CD4-positive, alpha-beta T cell treated with Interleukin-6 for 4 hours (primary cell): ENCODE data around the gene STK32A.

Experiments
- DNase-seq: peaks from one replicate; pipeline ENCODE4 v3.0.0-alpha.2; 2020; ENCODE audit warnings: mixed read lengths

STK32A gene

GRCh38 chr5:147396070-147396823 is 161.4 kb downstream of the STK32A start:
- no peak for DNase-seq

DNA sequence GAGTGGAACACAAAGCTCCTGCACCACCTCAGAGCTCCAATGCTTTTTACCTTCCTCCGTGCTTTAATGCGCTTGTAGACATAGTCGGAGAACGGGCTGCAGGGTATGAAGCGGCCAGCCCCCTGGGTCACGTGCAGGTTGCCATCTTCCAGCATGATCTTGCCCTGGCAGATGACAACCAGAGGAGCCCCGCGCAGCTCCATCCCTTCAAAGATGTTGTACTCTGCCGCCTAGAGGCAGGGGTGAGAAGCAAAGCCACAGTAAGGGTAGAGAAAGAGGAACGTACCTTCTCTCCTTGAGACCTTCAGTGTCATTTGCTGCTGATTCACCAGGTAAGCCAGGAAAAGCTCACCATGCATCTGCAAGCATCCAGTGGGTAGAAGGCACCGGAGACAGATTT is 162.8 kb downstream of the STK32A start:
- DNase-seq: no peak

DNA sequence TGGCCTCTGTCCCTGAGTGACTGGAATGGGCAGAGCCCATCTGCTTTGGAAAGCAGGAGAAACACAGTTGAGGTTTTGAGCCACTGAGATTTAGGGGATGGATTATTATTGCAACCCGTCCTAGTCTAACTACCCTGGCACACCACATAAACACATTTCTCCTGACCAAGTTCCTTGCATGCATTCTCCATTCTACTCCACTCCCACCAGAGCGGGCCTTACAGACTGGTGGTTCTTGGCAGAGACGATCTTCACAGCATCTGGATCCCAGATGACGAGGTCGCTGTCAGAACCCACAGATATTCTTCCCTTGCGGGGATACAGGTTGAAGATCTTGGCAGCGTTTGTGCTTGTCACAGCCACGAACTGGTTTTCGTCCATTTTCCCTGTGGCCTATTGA is 164.0 kb downstream of the STK32A start:
- DNase-seq: no peak

- no peak for DNase-seq
These were observed 165.4 kb downstream of the STK32A start for GRCh38 chr5:147400126-147400809.

GRCh38 chr5:147400881-147401280 is 166.1 kb downstream of the STK32A start:
- no peak for DNase-seq

DNA sequence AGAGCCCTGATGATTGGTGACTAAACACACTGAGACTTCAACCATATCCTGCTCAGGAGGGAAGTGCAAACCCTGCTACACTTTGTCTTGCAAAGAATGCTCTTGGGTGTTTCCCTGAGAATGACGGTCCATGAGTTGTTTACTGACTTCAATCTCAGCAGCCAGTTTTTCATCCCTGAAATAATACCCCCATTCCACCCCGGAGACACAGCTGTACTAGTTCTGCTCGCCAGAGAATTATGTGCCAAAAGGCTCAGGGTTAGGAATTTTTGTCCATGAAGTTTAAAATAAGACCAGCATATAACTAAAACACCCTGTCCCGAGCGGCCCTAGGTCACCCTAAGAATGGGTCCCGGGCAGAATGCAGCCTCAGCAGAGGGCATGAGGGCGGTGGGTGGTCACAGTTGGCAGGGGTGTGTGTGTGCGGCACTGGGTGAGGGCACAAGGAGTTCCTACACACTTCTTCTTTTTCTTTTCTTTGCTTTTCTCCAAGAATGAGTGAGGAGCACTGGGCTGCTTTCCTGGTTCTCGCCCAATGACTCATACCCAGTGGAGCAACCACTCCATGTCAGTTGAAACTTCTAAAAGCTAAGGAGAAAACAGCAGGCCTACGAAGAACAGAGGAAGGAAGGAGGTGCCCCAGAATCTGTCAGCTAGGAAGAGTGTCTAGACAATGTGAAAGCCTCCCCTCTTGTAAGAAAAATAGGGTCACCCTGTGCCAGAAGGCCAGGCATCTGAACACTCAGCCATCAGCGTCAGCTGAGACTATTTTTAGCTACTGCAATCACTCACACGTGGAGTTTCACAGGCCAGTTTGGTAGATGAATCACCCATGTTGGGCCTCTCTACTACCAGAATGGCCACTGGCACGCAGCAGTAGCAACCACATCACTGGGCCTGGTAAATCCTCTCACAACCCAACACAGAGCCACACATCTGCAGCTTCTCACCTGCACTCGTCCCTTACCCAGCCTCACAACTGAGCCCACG is 169.1 kb downstream of the STK32A start:
- DNase-seq: no peak

DNA sequence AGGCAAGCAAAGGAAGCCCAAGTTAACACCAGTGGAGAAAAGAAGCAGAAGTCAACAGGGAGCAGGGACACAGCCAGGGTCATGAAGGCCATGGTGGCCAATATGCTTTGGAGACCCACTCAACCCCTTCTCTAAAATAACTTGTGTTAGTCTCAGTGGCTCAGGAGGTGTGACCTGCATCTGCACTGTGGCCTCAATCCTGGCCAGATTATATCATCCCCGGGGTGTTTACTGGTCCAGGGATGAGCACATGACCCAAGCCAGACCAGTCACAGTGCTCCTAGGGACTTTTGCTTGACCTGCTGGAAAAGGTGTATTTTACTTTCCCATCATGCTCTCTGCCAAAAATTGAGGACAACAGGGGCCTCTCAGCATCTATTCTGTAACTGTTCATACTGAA is 169.9 kb downstream of the STK32A start:
- no peak for DNase-seq

DNA sequence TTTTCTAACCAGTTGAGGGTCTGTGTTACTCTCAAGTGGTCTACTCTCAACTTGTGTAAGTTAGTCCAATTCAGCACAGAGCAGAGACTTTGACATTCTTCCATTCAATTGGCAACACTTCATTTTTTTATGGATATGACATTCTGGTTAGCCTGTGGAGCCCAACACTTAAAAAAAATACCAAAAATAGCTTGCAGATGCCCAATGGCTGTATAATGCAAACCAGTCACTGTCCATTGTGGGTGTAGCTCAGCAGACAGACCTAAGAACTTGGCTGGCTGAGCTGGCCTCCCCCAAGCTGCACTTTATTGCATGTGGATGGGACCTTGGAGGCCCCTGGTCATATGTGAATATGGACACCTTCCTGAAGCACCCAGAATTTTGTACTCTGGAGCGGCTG is 171.8 kb downstream of the STK32A start:
- no peak for DNase-seq

DNA sequence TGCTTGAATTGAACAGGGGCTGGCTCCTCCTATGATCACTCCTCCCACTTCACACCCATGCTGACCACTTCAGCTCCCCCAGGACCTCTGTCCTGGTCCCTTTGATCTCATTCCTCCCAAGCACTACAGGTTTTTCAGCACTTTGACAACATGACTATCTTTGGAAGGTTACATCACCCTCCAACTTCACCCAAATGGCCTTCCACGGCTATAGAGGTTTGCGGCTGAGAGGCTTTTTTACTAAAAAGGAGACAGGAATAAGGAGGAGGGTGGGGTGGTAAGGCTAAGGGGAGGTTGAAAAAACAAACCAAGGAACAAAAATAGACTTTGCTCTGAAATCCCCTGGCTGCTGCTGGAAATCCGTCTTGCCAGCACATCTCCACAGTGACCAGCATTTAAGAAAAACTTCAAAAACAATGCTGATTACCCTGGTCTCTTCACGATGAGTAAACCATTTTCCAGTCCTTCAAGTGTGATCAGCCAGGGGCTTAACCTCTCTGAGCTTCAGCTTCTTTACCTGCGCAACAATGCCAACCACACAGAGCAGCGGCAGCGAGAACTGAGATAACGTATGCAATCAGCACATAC is 172.4 kb downstream of the STK32A start:
- DNase-seq: no peak

- DNase-seq: no peak
These were observed 174.2 kb downstream of the STK32A start for GRCh38 chr5:147408980-147409379.

GRCh38 chr5:147410496-147411358 is 175.9 kb downstream of the STK32A start:
- no peak for DNase-seq

DNA sequence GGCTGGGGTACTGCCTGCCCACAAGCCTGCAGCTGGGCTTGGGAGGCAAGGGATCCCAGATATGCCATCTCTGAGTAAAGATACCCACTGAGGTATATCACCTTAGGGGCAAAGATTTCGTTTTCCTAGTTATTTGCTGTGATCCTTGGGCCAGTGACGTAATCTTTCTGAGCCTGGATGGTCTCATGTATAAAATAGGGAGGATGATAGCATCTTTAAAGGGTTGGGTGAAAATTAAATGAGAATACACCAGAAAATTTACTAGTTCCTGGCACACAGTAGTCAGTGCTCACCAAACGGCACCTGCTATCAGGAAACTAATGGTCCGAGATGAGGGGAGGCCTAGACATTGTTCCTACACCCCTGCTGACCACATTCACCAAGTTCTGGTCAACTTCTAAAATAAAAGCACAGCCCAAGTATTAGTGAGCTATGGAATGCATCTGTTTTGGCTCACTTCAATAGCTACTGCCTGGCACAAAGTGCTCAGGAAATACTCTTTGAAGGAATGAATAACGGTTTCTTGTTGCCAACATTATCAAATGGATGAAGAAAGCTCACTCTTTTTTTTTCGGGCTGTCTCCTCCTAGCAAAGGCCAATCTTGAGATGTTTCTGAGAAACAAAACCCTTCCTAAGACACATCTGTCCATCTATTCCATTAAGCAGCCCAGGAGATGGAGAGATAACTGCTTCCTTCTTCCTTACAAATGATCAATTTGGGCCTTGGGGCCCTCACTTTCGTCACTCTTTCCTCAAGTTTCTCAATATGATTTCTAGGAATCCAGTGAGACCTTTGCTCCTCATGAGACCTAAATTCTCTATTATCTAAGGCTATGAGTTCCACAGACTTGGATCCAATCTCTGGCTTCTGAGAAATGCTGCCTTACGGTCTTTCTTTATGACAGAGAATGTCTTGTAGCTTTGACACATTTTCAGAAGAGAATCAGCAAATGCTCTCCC is 176.8 kb downstream of the STK32A start:
- no peak for DNase-seq

DNA sequence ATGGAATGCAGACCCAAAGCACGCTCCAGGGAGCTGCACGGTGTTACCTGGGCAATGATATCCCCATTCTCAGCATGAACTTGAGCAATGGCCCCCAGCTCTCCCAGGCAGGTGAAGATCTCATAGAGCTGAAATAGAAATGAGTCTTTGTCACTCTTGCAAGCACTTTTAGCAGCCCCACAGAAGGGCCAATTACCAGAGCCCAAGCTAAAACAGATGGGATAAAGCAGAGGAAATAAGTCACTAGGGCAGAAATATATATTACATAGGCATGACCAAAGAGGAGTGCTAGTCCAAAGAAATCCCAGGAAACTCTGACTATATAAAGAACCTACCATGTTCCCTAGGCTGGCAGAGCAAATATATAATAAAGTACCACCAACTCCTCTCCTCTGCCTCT is 177.7 kb downstream of the STK32A start:
- no peak for DNase-seq

- no peak for DNase-seq
These were observed 178.4 kb downstream of the STK32A start for GRCh38 chr5:147413266-147413665.

DNA sequence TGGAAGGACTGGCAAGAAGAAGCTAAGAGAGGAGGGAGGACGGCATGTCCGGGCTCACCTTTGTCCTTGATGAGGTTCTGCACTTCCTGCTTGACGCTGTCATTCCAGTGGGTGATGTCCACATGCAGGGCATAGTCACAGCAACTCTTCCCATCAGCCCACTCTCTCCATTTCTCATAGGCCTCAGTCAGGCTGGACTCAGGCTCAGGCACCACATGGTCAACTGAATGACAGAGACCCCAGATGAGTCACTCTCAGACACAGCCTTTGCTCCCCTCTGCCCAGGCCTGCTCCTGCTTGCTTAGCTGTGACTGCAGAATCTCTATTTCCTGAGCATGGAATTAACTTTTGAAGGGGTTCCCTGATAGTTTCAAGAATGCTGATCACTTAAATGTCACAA is 180.8 kb downstream of the STK32A start:
- no peak for DNase-seq

DNA sequence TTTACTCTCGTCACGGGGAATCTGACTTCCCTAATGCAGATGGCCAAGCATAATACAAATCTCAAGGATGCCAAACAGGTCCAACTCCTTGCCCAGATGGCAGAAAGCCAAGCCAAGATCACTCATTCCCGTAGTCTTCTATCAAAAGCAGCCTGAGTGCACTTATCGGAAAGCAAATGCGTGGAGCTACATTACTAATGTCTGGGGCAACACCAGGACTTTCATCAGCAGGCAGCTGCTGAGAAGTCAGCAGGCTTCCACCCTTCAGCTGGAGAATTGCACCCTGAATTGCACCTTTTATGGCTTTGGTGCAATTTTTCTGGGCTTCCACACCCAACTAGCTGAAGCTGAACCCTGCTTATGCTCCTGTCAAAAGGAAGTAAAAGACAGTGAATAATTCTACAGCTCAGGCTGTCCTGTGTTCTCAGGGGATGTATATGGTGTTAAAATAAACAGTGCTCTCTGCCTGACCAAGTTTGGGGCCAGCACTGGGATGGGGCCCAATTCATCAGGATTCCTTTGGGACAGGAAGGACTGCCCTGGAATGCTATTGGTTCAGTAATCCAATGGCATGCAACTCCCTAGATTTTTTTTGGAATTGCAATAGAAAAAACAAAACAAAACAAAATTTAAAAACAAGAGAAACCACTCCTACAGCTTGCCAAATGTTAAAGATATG is 182.4 kb downstream of the STK32A start:
- DNase-seq: no peak

GRCh38 chr5:147418613-147419012 is 183.8 kb downstream of the STK32A start:
- DNase-seq: no peak

GRCh38 chr5:147426640-147427327 is 192.0 kb downstream of the STK32A start:
- no peak for DNase-seq
